Esophagus squamous epithelium (tissue), 5 donors: Measurements from ENCODE around the gene RPL7L1. TPM values are rescaled to one million over a fixed set of nuclear protein-coding genes. Genes with fewer than 3 reads are reported as not detected.

Experiments used
- DNase-seq: peaks from one replicate; lab custom pipeline; 2025; lab: John Stamatoyannopoulos, UW
- H3K27ac ChIP-seq, 4 donors: fragments of 200-600 bp; sonication (generic); one replicate each; pipeline ENCODE4 v1.5.1; 2016 to 2019; ENCODE audit warnings: mild to moderate bottlenecking in 1 of 4
- H3K27me3 ChIP-seq, 4 donors: fragments of 200-600 bp; sonication (generic); 1 replicate in 3 of 4; 2 replicates in 1 of 4; pipeline versions ENCODE4 v1.5.1 to v1.6.0; 2017 to 2021; ENCODE audit warnings: antibody characterized with exemption in 1 of 4
- H3K36me3 ChIP-seq, 3 donors: fragments of 200-600 bp; sonication (generic); one replicate each; pipeline ENCODE4 v1.5.1; 2016 to 2019
- H3K4me1 ChIP-seq, 3 donors: fragments of 200-600 bp; sonication (generic); one replicate each; pipeline ENCODE4 v1.5.1; 2017 to 2019
- H3K4me3 ChIP-seq, 4 donors: fragments of 200-600 bp; sonication (generic); 1 replicate in 3 of 4; 2 replicates in 1 of 4; pipeline ENCODE4 v1.5.1; 2016 to 2019; ENCODE audit warnings: mild to moderate bottlenecking in 2 of 4, moderate library complexity in 1 of 4
- H3K9me3 ChIP-seq, 3 donors: fragments of 200-600 bp; sonication (generic); one replicate each; pipeline ENCODE4 v1.5.1; 2016 to 2019
- CTCF ChIP-seq, 6 experiments: fragments of 450-650 bp in 4 of 6; fragments of 200-600 bp in 2 of 6; sonication (generic) in 2 of 6; IDR thresholded peaks; one replicate each; pipeline ENCODE4 v1.5.1; 2016 to 2019; ENCODE audit warnings: antibody characterized with exemption in 6 of 6, mild to moderate bottlenecking in 4 of 6, moderate library complexity in 4 of 6
- POLR2A ChIP-seq, 4 donors: fragments of 450-650 bp; IDR thresholded peaks; one replicate each; pipeline ENCODE4 v1.6.1; 2017; ENCODE audit warnings: antibody characterized with exemption in 4 of 4, mild to moderate bottlenecking in 4 of 4, moderate library complexity in 3 of 4
- WGBS, 2 donors: methylation state at CpG; one replicate each; pipeline ENCODE4 v1.1.5; 2018; 5-methylcytosine and 5-hydroxymethylcytosine counted together
- intact Hi-C: fragments of 100-400 bp; cut with DNase I; formaldehyde crosslinking; loops from one replicate; pipeline ENCODE4 v1.15.0; 2022
- total RNA-seq, 4 donors: library from RNA; depleted of rRNA; stranded (reverse); fragments of >200 nt; gene quantifications; one replicate each; pipeline ENCODE4 v1.1.0, GENCODE V29; 2016
- donor health status: DM: yes; HTN: yes; CAD: no.

RPL7L1 gene
- total RNA-seq, 4 donors from 2014 or later, result 67.4 to 122 (median 92.2) TPM

GRCh38 chr6:42845327-42845694, 34.1 kb upstream of the RPL7L1 start:
- no peak for DNase-seq
- WGBS, 2 donors, result 80 to 95% methylated on average over 1 to 4 of the region's 6 CpGs
- Histone ChIP-seq H3K27me3 (no peaks in the 10 kb centered on the region), H3K36me3 (peaks cover 0 to 33% (median 0%) of the 10 kb centered on the region in 3 donors), H3K4me3 (no peak overlapping the region), H3K9me3 (no peaks in the 10 kb centered on the region), H3K4me1 (no peaks in the 10 kb centered on the region), H3K27ac (no peak overlapping the region)
- intact Hi-C loops, result no loop called here
- TF ChIP-seq CTCF (IDR thresholded peaks at IDR 0.05), result no peak
- TF ChIP-seq POLR2A (IDR thresholded peaks at IDR 0.05), result no peak

GRCh38 chr6:42846505-42846904, 32.9 kb upstream of the RPL7L1 start:
- Histone ChIP-seq H3K27me3 (no peaks in the 10 kb centered on the region), H3K27ac (no peak overlapping the region), H3K9me3 (no peaks in the 10 kb centered on the region), H3K36me3 (peaks cover 0 to 34% (median 0%) of the 10 kb centered on the region in 3 donors), H3K4me3 (no peak overlapping the region), H3K4me1 (no peaks in the 10 kb centered on the region)
- DNase-seq, result no peak
- intact Hi-C loops, result no loop called here
- TF ChIP-seq CTCF (IDR thresholded peaks at IDR 0.05), result no peak
- no peak for TF ChIP-seq POLR2A (IDR thresholded peaks at IDR 0.05)
- WGBS, 2 donors, result 59 to 86% methylated on average over 2 of the region's 2 CpGs

GRCh38 chr6:42848700-42849099, 30.7 kb upstream of the RPL7L1 start:
- H3K36me3 ChIP-seq, result peaks cover 3 to 46% (median 14%) of the 10 kb centered on the region in 3 donors
- intact Hi-C loops, result no loop called here
- whole genome bisulfite sequencing, 2 donors, result 68 to 79% methylated on average over 3 to 4 of the region's 4 CpGs
- no peaks in the 10 kb centered on the region for H3K27me3 ChIP-seq
- H3K4me1 ChIP-seq, result no peaks in the 10 kb centered on the region
- no peaks in the 10 kb centered on the region for H3K9me3 ChIP-seq
- H3K27ac ChIP-seq, result no peak overlapping the region
- DNase-seq, result no peak
- TF ChIP-seq POLR2A (IDR thresholded peaks at IDR 0.05) (no peak), CTCF (IDR thresholded peaks at IDR 0.05) (no peak)
- no peak overlapping the region for H3K4me3 ChIP-seq

GRCh38 chr6:42851599-42851998, 27.8 kb upstream of the RPL7L1 start:
- Histone ChIP-seq H3K27me3 (no peaks in the 10 kb centered on the region), H3K4me1 (no peaks in the 10 kb centered on the region), H3K27ac (no peak overlapping the region), H3K36me3 (peaks cover 3 to 66% (median 28%) of the 10 kb centered on the region in 3 donors), H3K9me3 (no peaks in the 10 kb centered on the region), H3K4me3 (no peak overlapping the region)
- intact Hi-C loops, result no loop called here
- 92 to 94% methylated on average over 2 of the region's 2 CpGs for WGBS, 2 donors
- TF ChIP-seq POLR2A (IDR thresholded peaks at IDR 0.05), result no peak
- no peak for DNase-seq

GRCh38 chr6:42860036-42860435, 19.4 kb upstream of the RPL7L1 start:
- intact Hi-C loops, result no loop called here
- TF ChIP-seq POLR2A (IDR thresholded peaks at IDR 0.05) (no peak), CTCF (IDR thresholded peaks at IDR 0.05) (no peak)
- Histone ChIP-seq H3K27ac (no peak overlapping the region), H3K9me3 (no peaks in the 10 kb centered on the region), H3K27me3 (no peaks in the 10 kb centered on the region), H3K36me3 (peaks cover 0 to 100% (median 66%) of the 10 kb centered on the region in 3 donors), H3K4me1 (no peaks in the 10 kb centered on the region), H3K4me3 (no peak overlapping the region)
- WGBS, 2 donors, result 100% methylated on average over 1 of the region's 1 CpG
- no peak for DNase-seq

GRCh38 chr6:42860481-42860880, 18.9 kb upstream of the RPL7L1 start:
- Histone ChIP-seq H3K27ac (no peak overlapping the region), H3K36me3 (peaks cover 0 to 100% (median 63%) of the 10 kb centered on the region in 3 donors), H3K9me3 (no peaks in the 10 kb centered on the region), H3K4me3 (no peak overlapping the region), H3K27me3 (no peaks in the 10 kb centered on the region), H3K4me1 (no peaks in the 10 kb centered on the region)
- TF ChIP-seq POLR2A (IDR thresholded peaks at IDR 0.05) (no peak), CTCF (IDR thresholded peaks at IDR 0.05) (no peak)
- no peak for DNase-seq
- WGBS, 2 donors, result 91 to 94% methylated on average over 6 of the region's 6 CpGs
- intact Hi-C loops, result no loop called here
